Uterus (tissue), 2 donors: Measurements from ENCODE around the gene PPHLN1.

Source experiments
- POLR2A ChIP-seq, 2 donors: fragments of 450-650 bp; IDR thresholded peaks; one replicate each; pipeline ENCODE4 v1.6.1; 2016; ENCODE audit warnings: antibody characterized with exemption in 2 of 2, mild to moderate bottlenecking in 1 of 2, moderate library complexity in 1 of 2
- TF ChIP-seq, protein P1 (sequence below), 4 experiments: fragments of 200-600 bp in 2 of 4; fragments of 450-650 bp in 2 of 4; sonication (generic) in 2 of 4; IDR thresholded peaks; one replicate each; pipeline ENCODE4 v1.5.1; 2016 to 2019; ENCODE audit warnings: antibody characterized with exemption in 4 of 4, mild to moderate bottlenecking in 2 of 4, moderate library complexity in 1 of 4

DNA sequence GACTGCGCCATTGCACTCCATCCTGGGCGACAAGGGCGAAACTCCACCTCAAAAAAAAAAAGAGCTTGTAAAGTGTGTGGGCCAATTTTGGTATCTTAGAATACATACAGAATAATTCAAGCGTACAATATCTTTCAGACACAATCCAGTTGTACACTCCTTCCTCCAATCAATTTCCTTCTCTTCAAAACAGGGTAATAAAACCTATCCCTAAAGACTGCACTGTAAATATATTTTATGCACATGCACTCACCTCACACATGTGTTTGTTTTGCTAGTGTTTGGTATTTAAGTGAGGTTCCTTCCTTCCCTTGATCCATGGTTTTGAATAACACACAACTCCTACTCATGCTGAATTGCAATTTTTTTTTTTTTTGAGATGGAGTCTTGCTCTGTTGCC lies 137.7 kb downstream of the PPHLN1 start:
- TF ChIP-seq, protein P1, sequence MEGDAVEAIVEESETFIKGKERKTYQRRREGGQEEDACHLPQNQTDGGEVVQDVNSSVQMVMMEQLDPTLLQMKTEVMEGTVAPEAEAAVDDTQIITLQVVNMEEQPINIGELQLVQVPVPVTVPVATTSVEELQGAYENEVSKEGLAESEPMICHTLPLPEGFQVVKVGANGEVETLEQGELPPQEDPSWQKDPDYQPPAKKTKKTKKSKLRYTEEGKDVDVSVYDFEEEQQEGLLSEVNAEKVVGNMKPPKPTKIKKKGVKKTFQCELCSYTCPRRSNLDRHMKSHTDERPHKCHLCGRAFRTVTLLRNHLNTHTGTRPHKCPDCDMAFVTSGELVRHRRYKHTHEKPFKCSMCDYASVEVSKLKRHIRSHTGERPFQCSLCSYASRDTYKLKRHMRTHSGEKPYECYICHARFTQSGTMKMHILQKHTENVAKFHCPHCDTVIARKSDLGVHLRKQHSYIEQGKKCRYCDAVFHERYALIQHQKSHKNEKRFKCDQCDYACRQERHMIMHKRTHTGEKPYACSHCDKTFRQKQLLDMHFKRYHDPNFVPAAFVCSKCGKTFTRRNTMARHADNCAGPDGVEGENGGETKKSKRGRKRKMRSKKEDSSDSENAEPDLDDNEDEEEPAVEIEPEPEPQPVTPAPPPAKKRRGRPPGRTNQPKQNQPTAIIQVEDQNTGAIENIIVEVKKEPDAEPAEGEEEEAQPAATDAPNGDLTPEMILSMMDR (IDR thresholded peaks at IDR 0.05): no peak
- no peak for TF ChIP-seq POLR2A (IDR thresholded peaks at IDR 0.05)
